GM13977 (cell line): Measurements from ENCODE around the gene SLC39A13.

Source experiments
- DNase-seq: peaks from one replicate; pipeline ENCODE4 v3.0.0; 2012; ENCODE audit warnings: low spot score
- in situ Hi-C: fragments of 300-500 bp; cut with MboI; formaldehyde crosslinking; loops from one replicate; pipeline ENCODE4 v1.12.0; 2022; ENCODE audit warnings: low sequenced_read_pairs, low pct_unique_long_range_greater_than_20kb, mixed read lengths, inconsistent platforms; ENCODE audit not compliant: unreplicated experiment
- TF ChIP-seq, protein P1 (sequence below): IDR thresholded peaks from 2 replicates; pipeline ENCODE4 v1.5.1; 2012; ENCODE audit warnings: mild to moderate bottlenecking, control low read depth; ENCODE audit not compliant: insufficient read depth; ENCODE audit errors: extremely low read depth, missing control alignments

The SLC39A13 gene

DNA sequence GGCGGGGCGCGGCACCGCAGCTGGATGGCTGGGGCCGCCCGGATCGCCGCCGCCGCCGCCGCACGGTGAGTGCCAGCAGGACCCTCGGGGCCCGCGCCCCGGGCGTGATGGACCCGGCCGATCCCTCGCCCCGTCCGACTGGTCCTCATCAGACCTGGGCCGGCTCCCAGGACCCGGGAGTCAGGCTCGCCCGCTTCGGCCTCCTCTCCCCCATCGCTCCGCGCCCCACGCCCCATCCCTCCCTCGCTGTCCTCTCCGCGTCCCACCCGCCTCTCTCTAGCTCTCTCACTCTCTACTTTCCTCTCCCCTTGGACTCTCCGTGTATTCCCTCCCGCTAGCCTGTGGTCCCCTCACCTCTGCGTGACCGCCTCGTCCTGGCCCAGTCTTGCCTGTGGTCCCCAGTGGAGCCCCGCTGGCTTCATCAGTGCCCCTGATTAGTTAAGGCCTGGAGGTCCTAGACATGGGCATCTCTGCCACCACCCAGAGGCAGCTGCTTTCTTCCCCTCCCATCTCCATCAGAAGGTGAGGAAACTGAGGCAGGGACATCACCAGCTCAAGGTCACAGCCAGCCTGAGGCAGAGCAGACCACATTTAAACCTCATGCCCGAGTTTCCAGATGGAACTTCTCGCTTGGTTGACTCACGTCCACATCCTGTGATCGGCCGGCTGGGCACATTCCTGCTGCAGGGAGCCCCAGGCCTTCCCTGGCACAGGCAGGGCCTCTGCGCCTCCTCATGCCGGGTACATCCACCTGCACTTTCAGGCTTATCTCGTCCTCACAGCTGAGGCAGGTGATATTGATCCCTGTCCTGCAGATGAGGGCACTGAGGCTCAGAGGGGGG is 429 bp downstream of the SLC39A13 start:
- TF ChIP-seq, protein P1, sequence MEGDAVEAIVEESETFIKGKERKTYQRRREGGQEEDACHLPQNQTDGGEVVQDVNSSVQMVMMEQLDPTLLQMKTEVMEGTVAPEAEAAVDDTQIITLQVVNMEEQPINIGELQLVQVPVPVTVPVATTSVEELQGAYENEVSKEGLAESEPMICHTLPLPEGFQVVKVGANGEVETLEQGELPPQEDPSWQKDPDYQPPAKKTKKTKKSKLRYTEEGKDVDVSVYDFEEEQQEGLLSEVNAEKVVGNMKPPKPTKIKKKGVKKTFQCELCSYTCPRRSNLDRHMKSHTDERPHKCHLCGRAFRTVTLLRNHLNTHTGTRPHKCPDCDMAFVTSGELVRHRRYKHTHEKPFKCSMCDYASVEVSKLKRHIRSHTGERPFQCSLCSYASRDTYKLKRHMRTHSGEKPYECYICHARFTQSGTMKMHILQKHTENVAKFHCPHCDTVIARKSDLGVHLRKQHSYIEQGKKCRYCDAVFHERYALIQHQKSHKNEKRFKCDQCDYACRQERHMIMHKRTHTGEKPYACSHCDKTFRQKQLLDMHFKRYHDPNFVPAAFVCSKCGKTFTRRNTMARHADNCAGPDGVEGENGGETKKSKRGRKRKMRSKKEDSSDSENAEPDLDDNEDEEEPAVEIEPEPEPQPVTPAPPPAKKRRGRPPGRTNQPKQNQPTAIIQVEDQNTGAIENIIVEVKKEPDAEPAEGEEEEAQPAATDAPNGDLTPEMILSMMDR, result no peak
- in situ Hi-C loops, result loop anchor here (25.0 kb wide), 1 partner anchor 703 kb away; no protein-coding TSS in a partner anchor
- DNase-seq, result no peak

DNA sequence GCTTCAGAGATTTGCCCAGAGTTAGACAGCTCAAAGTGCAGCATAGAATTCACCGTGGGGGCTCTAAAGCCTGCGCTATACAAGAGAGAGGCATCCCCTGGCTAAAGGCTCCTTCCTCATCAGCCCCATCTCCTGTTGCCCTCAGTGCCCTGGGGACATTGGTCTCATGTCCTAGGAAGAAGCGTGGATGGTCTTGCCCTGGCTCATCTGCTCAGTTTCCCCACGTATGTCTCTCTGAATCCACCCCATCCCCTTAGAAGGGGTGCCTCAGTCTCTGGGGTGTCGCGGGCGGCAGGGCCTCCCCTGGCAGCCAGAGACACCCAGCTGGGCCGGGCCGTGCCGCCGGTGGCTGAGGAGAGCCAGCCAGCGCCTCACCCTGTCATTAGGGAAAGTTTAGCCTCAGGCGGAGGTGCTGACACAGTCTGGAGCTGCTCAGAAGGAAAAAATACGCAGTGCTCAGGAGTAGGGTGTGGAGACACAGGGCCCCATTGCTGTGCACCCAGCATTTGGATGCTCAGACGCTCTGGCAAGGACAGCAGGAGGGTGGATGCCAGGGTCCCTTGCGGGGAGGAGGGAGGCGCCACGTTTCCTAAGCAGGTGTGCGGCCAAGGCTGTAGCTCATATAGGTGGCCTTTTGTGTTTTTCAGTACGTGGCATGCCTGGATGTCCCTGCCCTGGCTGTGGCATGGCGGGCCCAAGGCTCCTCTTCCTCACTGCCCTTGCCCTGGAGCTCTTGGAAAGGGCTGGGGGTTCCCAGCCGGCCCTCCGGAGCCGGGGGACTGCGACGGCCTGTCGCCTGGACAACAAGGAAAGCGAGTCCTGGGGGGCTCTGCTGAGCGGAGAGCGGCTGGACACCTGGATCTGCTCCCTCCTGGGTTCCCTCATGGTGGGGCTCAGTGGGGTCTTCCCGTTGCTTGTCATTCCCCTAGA is 1.3 kb downstream of the SLC39A13 start:
- in situ Hi-C loops, result loop anchor here (25.0 kb wide), 1 partner anchor 703 kb away; no protein-coding TSS in a partner anchor
- TF ChIP-seq, protein P1, result no peak
- DNase-seq, result no peak

DNA sequence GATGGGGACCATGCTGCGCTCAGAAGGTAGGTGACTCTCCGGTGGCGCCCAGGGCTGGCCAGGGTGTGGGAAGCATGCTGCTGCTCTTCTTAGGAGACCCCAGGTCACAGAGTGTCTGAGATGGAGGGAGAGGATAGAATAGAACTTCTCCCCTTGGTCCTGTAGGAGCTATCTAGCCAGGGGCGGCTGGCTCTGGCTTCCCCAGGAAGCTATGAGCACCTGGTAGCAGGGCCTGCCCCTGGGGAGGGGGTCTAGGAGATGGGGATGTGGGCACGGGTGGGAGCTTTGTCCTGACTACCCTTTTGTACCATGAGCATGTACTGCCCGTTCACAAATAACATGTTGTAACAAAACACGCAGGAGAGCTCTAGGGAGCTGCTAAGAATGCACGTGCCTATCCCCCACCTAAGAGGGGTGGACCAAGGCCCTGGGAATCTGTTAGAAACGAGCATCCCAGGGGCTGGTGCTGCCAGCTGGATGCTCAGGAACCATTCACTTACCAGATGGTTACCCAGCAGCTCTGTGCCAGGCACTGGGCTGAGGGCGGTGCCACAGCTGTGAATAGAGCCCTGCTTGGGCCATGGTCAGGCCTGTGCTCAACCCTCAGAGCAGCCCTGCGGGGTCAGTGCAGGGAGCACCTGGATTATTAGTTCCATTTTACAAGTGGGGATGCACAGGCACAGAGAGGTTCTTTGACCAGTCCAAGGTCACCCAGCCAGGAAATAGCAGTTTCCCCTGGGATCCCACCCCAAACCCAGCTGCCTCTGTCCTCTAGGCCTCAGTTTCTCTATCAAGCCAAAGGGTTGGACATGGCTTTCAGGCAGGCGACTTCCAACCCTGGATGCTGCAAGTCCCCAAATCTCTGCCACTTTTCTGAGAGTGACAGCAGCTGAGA is 2.2 kb downstream of the SLC39A13 start:
- in situ Hi-C loops, result loop anchor here (25.0 kb wide), 1 partner anchor 702 kb away; no protein-coding TSS in a partner anchor
- no peak for DNase-seq
- TF ChIP-seq, protein P1, result no peak

DNA sequence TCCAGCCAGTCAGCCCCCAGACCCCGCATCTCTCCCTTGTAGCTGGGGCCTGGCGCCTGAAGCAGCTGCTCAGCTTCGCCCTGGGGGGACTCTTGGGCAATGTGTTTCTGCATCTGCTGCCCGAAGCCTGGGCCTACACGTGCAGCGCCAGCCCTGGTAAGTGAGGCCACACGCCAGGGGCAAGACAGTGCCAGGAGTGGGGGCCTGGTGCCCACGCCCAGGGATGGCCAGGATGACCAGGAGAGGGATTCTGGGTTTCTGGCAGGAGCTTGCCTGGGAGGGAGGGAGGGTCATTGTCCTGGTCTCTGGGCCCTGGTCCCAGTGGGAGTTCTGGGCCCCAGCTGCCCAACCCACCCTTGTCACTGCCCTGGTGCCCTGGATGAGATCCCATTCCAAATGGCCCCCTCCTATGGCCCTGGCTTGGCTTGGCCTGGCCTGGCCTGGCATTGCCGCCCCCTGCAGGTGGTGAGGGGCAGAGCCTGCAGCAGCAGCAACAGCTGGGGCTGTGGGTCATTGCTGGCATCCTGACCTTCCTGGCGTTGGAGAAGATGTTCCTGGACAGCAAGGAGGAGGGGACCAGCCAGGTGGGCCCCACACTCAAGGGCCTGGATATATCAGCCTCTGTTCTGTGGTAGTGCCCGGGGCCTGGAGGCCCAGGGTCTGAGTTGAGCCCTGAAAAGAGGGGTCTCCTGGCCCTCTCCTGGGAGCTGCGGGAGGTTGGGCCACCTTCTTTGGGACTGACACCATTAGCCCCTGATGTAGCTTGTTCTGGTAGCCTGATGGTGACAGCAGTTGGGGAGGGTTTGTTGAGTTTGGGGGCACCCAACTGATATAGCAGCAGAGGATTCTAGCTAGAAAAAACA is 3.7 kb downstream of the SLC39A13 start:
- in situ Hi-C loops, result loop anchor here (25.0 kb wide), 1 partner anchor 700 kb away; no protein-coding TSS in a partner anchor
- TF ChIP-seq, protein P1, result peak; percentile 98
- peak; percentile 76 for DNase-seq

DNA sequence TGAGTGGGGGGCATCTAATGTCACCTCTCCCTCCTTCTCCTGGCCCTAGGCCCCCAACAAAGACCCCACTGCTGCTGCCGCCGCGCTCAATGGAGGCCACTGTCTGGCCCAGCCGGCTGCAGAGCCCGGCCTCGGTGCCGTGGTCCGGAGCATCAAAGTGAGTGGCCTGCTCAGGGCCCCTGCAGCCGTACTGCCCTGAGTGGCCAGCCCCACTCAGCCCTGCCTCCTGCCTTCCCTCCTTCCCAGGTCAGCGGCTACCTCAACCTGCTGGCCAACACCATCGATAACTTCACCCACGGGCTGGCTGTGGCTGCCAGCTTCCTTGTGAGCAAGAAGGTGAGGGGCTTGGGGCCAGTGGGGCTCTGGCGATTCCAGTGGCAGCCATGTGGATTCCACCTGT is 5.0 kb downstream of the SLC39A13 start:
- in situ Hi-C loops, result loop anchor here (25.0 kb wide), 1 partner anchor 699 kb away; no protein-coding TSS in a partner anchor
- no peak for DNase-seq
- TF ChIP-seq, protein P1, result no peak
